HCT116 (cell line): ENCODE measurements around the gene TTLL5. TPM values are rescaled to one million over a fixed set of nuclear protein-coding genes. Genes with fewer than 3 reads are reported as not detected.

Source experiments
- ATAC-seq: fragments of 200-7000 bp; cut with Tn5 transposase; 2 replicates; pipeline ENCODE4 v1.9.1; 2020; ENCODE audit warnings: mild to moderate bottlenecking, moderate library complexity
- BruUV-seq: library from RNA; stranded (reverse); fragments of 400-500 nt; replicated peaks from 2 replicates; lab custom pipeline; 2021; lab: Mats Ljungman, UMichigan
- CTCF ChIA-PET: fragments of 300-600 bp; sonication (Branson Sonifier 250); formaldehyde crosslinking; loops from one replicate; lab custom pipeline; 2021; ENCODE audit warnings: antibody characterized with exemption; lab: Charles Lee
- POLR2A ChIA-PET: fragments of 300-600, 350-600 bp; sonication (Branson Sonifier 250); formaldehyde crosslinking; loops from one replicate; lab custom pipeline; 2021; ENCODE audit warnings: antibody characterized with exemption; lab: Charles Lee
- RAD21 ChIA-PET, 2 experiments: fragments of 300-600 bp; sonication (Branson Sonifier 250); formaldehyde crosslinking; loops; one replicate each; lab custom pipeline; 2023; ENCODE audit warnings: low total read pairs in 2 of 2; ENCODE audit not compliant: uncharacterized antibody in 2 of 2, unreplicated experiment in 2 of 2, low non-redundant PET in 1 of 2; lab: Charles Lee
- DNase-seq: peaks from one replicate; pipeline ENCODE4 v3.0.0-alpha.2; 2010; ENCODE audit warnings: low read depth, low spot score
- H2AFZ ChIP-seq: fragments of 200-600 bp; shearing (Covaris generic), sonication (generic); 2 replicates; pipeline ENCODE4 v1.6.1; 2017; ENCODE audit warnings: low read depth, mixed run types, mixed read lengths, antibody characterized with exemption, low read length; ENCODE audit not compliant: poor library complexity, severe bottlenecking
- H3K27ac ChIP-seq: 2 replicates; pipeline ENCODE4 v1.5.1; 2012; ENCODE audit warnings: low read depth, low read length
- H3K27me3 ChIP-seq: fragments of 200-600 bp; sonication (generic); 2 replicates; pipeline ENCODE4 v1.6.1; 2016; ENCODE audit warnings: mixed run types, low read length, mixed read lengths; ENCODE audit not compliant: insufficient read depth
- H3K36me3 ChIP-seq, 2 experiments: fragments of 200-500 bp in 1 of 2; fragments of 200-600 bp in 1 of 2; sonication (Bioruptor generic) in 1 of 2; sonication (generic) in 1 of 2; 2 replicates each; pipeline versions ENCODE4 v1.5.1 to v1.6.1; 2014 to 2016; ENCODE audit warnings: low read length in 2 of 2, inconsistent platforms in 1 of 2, mixed read lengths in 1 of 2, mixed run types in 1 of 2; ENCODE audit not compliant: insufficient read depth in 2 of 2, control insufficient read depth in 1 of 2
- H3K4me1 ChIP-seq, 2 experiments: fragments of 200-600 bp in 1 of 2; sonication (generic) in 1 of 2; 2 replicates each; pipeline versions ENCODE4 v1.5.1 to v1.6.1; 2012 to 2017; ENCODE audit warnings: low read length in 2 of 2, inconsistent platforms in 1 of 2, mild to moderate bottlenecking in 1 of 2, mixed read lengths in 1 of 2, mixed run types in 1 of 2, moderate library complexity in 1 of 2; ENCODE audit not compliant: insufficient read depth in 2 of 2, control insufficient read depth in 1 of 2
- H3K4me2 ChIP-seq: fragments of 200-600 bp; sonication (generic); 2 replicates; pipeline ENCODE4 v1.6.1; 2017; ENCODE audit warnings: mixed run types, low read length, mixed read lengths
- H3K4me3 ChIP-seq, 2 experiments: fragments of 200-600 bp in 1 of 2; sonication (generic) in 1 of 2; replicated peaks in 1 of 2; 2 replicates each; pipeline ENCODE4 v1.5.1; 2011 to 2016; ENCODE audit warnings: low read length in 2 of 2, control low read depth in 1 of 2, low read depth in 1 of 2, mild to moderate bottlenecking in 1 of 2, mixed read lengths in 1 of 2, mixed run types in 1 of 2
- H3K79me2 ChIP-seq: fragments of 200-600 bp; sonication (generic); 2 replicates; pipeline ENCODE4 v1.6.1; 2017; ENCODE audit warnings: mild to moderate bottlenecking, mixed run types, low read length, moderate library complexity, mixed read lengths; ENCODE audit not compliant: insufficient read depth
- H3K9ac ChIP-seq: fragments of 200-600 bp; sonication (generic); 2 replicates; pipeline ENCODE4 v1.6.1; 2016; ENCODE audit warnings: low read length, mixed read lengths
- H3K9me2 ChIP-seq: fragments of 200-600 bp; sonication (generic), shearing (Covaris generic); 2 replicates; pipeline ENCODE4 v1.6.1; 2017; ENCODE audit warnings: mixed run types, mild to moderate bottlenecking, moderate library complexity; ENCODE audit not compliant: insufficient read depth
- H3K9me3 ChIP-seq, 2 experiments: fragments of 200-500 bp in 1 of 2; fragments of 200-600 bp in 1 of 2; sonication (Bioruptor generic) in 1 of 2; sonication (generic) in 1 of 2; 2 replicates each; pipeline ENCODE4 v1.6.1; 2014 to 2017; ENCODE audit warnings: low read length in 2 of 2, mixed read lengths in 2 of 2, inconsistent platforms in 1 of 2, low read depth in 1 of 2, mild to moderate bottlenecking in 1 of 2, mixed run types in 1 of 2, moderate library complexity in 1 of 2; ENCODE audit not compliant: control insufficient read depth in 1 of 2, insufficient read depth in 1 of 2
- H4K20me1 ChIP-seq: fragments of 200-600 bp; sonication (generic), shearing (Covaris generic); 2 replicates; pipeline ENCODE4 v1.6.1; 2017; ENCODE audit warnings: mixed run types, mild to moderate bottlenecking, moderate library complexity; ENCODE audit not compliant: insufficient read depth
- CBX3 ChIP-seq: IDR thresholded peaks from 2 replicates; pipeline ENCODE4 v1.6.1; 2012; ENCODE audit warnings: low read depth
- CEBPB ChIP-seq: IDR thresholded peaks from 2 replicates; pipeline ENCODE4 v1.6.1; 2012; ENCODE audit warnings: low read depth
- EZH2 ChIP-seq: fragments of 200-600 bp; sonication (generic); IDR thresholded peaks from 2 replicates; pipeline ENCODE4 v1.6.1; 2017; ENCODE audit warnings: antibody characterized with exemption, mixed run types
- POLR2A ChIP-seq: IDR thresholded peaks from 2 replicates; pipeline ENCODE4 v1.7.0; 2011; ENCODE audit warnings: borderline replicate concordance; ENCODE audit not compliant: insufficient read depth, insufficient read length; ENCODE audit errors: extremely low read depth
- POLR2AphosphoS5 ChIP-seq: IDR thresholded peaks from 2 replicates; pipeline ENCODE4 v1.6.1; 2011; ENCODE audit warnings: mild to moderate bottlenecking, low read depth, low read length, moderate library complexity
- RAD21 ChIP-seq: IDR thresholded peaks from 2 replicates; pipeline ENCODE4 v1.6.1; 2012; ENCODE audit warnings: low read depth, mild to moderate bottlenecking
- SIN3A ChIP-seq: IDR thresholded peaks from 2 replicates; pipeline ENCODE4 v1.6.1; 2012; ENCODE audit warnings: low read depth
- TCF7L2 ChIP-seq: IDR thresholded peaks from 2 replicates; pipeline ENCODE4 v1.7.0; 2011; ENCODE audit warnings: borderline replicate concordance, inconsistent platforms; ENCODE audit not compliant: insufficient read depth, insufficient read length; ENCODE audit errors: extremely low read depth
- intact Hi-C: fragments of 100-400 bp; cut with micrococcal nuclease; formaldehyde crosslinking; loops from 2 replicates; pipeline ENCODE4 v1.10.0; 2022
- total RNA-seq: library from RNA; stranded (reverse); gene quantifications from one replicate; pipeline ENCODE4 v1.2.1, GENCODE V29; 2021; ENCODE audit not compliant: unreplicated experiment
- TF ChIP-seq, protein P1 (sequence below), 3 experiments: fragments of 200-600 bp in 1 of 3; sonication (generic) in 1 of 3; IDR thresholded peaks in 2 of 3; conservative IDR thresholded peaks in 1 of 3; 2 replicates each; pipeline ENCODE4 v1.5.1; 2012 to 2017; ENCODE audit warnings: low read depth in 2 of 3, low read length in 2 of 3, antibody characterized with exemption in 1 of 3, borderline replicate concordance in 1 of 3, control low read depth in 1 of 3, mild to moderate bottlenecking in 1 of 3, mixed read lengths in 1 of 3, mixed run types in 1 of 3, moderate library complexity in 1 of 3; ENCODE audit not compliant: insufficient read depth in 1 of 3

Gene TTLL5
- total RNA-seq, 1 experiment from 2014 or later: 26.2 TPM

DNA sequence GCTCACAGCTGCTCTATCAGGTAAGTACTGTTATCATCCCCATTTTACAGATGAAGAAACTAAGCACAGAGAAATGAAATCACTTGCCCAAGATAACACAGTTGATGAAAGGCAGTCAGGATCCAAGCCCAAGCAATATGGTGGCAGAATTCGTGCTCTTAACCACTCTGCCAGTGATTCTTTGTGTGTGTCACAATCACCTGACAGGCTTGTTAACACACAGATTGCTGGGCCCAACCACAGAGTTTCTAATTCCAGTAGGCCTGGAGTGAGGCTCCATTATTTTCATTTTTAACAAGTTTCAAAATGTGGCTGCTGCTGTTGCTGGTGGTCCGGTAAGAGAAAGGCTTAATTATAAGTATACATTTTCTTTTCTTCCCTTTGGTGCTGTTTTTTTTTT lies 186.5 kb downstream of the TTLL5 start:
- ATAC-seq (no peak), DNase-seq (no peak)
- no TSS peak for BruUV-seq
- Histone ChIP-seq H3K36me3 (no peaks in the 10 kb centered on the region), H3K27me3 (no peaks in the 10 kb centered on the region), H2AFZ (no peak overlapping the region), H3K4me2 (no peak overlapping the region), H3K79me2 (no peaks in the 10 kb centered on the region), H3K4me1 (peaks cover 0 to 4% of the 10 kb centered on the region in 2 experiments; a peak in 1 of 4 replicates), H3K9ac (no peak overlapping the region), H3K27ac (no peak overlapping the region), H4K20me1 (no peaks in the 10 kb centered on the region), H3K9me2 (no peaks in the 10 kb centered on the region), H3K4me3 (no peak overlapping the region), H3K9me3 (no peaks in the 10 kb centered on the region)
- TF ChIP-seq RAD21 (no peak), CEBPB (no peak), EZH2 (no peak), TCF7L2 (no peak), SIN3A (no peak), CBX3 (no peak)
- CTCF ChIA-PET: no interaction called here
- POLR2A ChIA-PET: no interaction called here
- intact Hi-C loops: no loop called here
- RAD21 ChIA-PET: no interaction called here

DNA sequence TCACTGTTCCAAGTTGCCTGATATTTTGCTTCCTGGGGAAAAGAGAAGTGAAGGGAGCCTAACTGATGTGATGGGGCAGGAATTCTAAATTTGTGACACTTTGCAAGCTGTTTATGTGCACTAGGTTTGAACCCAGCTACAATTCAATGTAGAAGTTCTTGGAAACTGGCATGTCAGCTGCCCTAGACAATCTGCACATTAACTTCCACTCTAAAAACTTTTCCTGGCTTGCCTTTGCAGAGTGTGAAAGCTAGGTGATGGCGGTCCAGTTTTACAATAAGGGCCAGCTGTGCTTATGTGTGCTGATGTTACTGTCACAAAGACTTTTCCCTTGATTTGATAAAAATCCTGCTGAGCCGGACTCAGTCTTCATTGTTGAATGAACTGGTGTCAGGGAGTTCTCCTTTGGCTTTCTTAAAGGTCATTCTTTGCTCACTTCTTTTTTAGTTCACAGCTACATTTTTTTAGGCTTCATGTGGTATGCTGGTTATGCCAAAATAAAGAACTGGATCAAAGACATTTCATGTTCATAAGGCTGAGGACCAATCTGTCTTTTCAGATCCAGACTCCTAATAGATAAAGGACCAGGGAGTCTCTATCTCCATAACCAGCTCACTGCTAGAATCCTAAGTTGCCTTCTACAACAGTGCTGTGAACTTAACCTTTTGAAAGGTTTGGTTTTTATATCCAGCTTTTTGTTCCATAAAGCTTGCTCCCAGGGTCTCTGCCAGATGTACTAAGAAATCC lies 187.3 kb downstream of the TTLL5 start:
- H3K4me1 ChIP-seq: no peaks in the 10 kb centered on the region
- DNase-seq: no peak
- no peaks in the 10 kb centered on the region for H3K36me3 ChIP-seq
- ChIA-PET CTCF (no interaction called here), POLR2A (no interaction called here), RAD21 (no interaction called here)
- no peaks in the 10 kb centered on the region for H4K20me1 ChIP-seq
- no peak for ATAC-seq
- TF ChIP-seq, protein P1, sequence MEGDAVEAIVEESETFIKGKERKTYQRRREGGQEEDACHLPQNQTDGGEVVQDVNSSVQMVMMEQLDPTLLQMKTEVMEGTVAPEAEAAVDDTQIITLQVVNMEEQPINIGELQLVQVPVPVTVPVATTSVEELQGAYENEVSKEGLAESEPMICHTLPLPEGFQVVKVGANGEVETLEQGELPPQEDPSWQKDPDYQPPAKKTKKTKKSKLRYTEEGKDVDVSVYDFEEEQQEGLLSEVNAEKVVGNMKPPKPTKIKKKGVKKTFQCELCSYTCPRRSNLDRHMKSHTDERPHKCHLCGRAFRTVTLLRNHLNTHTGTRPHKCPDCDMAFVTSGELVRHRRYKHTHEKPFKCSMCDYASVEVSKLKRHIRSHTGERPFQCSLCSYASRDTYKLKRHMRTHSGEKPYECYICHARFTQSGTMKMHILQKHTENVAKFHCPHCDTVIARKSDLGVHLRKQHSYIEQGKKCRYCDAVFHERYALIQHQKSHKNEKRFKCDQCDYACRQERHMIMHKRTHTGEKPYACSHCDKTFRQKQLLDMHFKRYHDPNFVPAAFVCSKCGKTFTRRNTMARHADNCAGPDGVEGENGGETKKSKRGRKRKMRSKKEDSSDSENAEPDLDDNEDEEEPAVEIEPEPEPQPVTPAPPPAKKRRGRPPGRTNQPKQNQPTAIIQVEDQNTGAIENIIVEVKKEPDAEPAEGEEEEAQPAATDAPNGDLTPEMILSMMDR (IDR thresholded peaks at IDR 0.05 in 2 of 3, conservative IDR thresholded peaks at IDR 0.05 in 1 of 3; ENCODE audit: borderline replicate concordance in 1 of 3, insufficient read depth in 1 of 3, low read depth in 2 of 3, low read length in 2 of 3): no peak
- TF ChIP-seq POLR2A (no peak), CBX3 (no peak), EZH2 (no peak), POLR2AphosphoS5 (no peak)
- H3K9me3 ChIP-seq: no peaks in the 10 kb centered on the region
- H3K9me2 ChIP-seq: no peaks in the 10 kb centered on the region
- no TSS peak for BruUV-seq
- no peaks in the 10 kb centered on the region for H3K79me2 ChIP-seq
- H3K9ac ChIP-seq: no peak overlapping the region
- intact Hi-C loops: no loop called here
- H3K27ac ChIP-seq: no peak overlapping the region
- no peak overlapping the region for H3K4me3 ChIP-seq
- no peak overlapping the region for H2AFZ ChIP-seq
- H3K4me2 ChIP-seq: no peak overlapping the region
- H3K27me3 ChIP-seq: no peaks in the 10 kb centered on the region
